Fibroblast of lung (primary cell): ENCODE results near the gene P2RX4.

ENCODE experiments used
- CTCF ChIP-seq, 2 donors: IDR thresholded peaks in 1 of 2; conservative IDR thresholded peaks in 1 of 2; 1 replicate in 1 of 2; 2 replicates in 1 of 2; pipeline ENCODE4 v1.5.1; 2011 to 2012; ENCODE audit warnings: low read length in 2 of 2, control low read depth in 1 of 2, inconsistent platforms in 1 of 2, low read depth in 1 of 2, mild to moderate bottlenecking in 1 of 2
- EZH2 ChIP-seq: IDR thresholded peaks from 2 replicates; pipeline ENCODE4 v1.5.1; 2012; ENCODE audit warnings: low read length, control low read depth, mild to moderate bottlenecking; ENCODE audit errors: missing control alignments

DNA sequence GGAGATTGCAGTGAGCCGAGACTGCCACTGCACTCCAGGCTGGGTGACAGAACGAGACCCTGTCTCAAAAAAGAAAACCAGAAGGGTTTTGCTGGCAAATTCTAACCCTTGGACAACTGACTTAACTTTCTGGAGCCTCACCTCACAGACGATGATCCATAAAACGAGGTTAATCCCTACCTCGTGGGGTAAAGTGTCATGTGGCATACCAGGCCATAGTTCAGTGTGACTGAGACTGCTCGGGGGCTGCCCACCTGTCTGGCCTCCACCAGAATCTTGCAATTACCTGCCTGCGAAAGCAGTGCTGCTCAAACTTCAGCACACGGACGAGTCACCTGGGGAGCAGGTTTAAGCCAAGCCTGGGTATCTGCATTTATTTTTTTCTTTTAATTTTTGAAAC is 26.8 kb downstream of the P2RX4 start:
- TF ChIP-seq CTCF (conservative IDR thresholded peaks at IDR 0.05 in 1 of 2, IDR thresholded peaks at IDR 0.05 in 1 of 2; ENCODE audit: low read depth in 1 of 2, low read length in 2 of 2), result no peak
- no peak for TF ChIP-seq EZH2
